LNCAP (cell line): Measurements from ENCODE around the gene GPC1.

ENCODE experiments used
- TF ChIP-seq, protein P1 (sequence below): fragments of 450-650 bp; IDR thresholded peaks from 2 replicates; pipeline ENCODE4 v1.5.1; 2017; ENCODE audit warnings: mild to moderate bottlenecking

GPC1 gene

DNA sequence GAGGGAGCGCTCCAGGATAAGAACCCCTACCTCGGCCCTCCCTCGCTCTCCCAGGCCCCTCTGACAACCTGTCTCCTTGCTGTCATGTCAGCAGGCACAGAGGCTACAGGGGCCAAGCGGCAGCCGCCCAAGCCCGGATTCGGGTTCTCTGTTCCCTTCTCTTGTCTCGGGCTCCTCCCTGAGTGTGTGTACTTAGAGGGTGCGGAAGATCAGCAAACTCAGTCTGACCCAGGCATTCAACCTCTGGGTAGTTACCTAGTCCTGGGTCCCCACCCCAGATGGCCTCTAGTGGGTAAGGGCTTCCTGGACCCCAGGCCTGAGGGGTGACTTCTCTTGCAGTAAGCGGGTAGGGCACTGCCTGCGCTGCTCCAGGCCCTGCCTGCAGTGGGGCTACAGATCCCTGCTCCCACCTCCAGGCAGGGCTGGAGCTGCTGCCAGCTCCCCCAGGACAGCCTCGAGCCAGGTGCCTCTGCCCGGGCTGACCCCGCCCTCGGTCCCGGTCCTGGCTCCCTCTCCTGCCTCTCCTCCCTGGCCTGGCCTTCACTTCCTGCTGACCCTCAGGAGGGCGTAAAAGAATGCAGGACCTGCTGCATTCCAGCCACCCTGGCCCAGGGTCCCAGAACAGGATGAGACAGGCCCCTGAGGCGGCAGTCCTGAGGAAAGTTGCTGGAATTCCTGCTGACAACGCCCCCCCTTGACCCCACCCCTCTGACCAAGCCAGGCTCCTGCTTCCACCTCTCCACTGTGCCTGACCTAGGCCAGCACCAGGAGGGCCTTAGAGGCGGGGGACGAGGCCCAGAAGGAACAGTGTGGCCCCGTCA lies 22.0 kb downstream of the GPC1 start:
- TF ChIP-seq, protein P1, sequence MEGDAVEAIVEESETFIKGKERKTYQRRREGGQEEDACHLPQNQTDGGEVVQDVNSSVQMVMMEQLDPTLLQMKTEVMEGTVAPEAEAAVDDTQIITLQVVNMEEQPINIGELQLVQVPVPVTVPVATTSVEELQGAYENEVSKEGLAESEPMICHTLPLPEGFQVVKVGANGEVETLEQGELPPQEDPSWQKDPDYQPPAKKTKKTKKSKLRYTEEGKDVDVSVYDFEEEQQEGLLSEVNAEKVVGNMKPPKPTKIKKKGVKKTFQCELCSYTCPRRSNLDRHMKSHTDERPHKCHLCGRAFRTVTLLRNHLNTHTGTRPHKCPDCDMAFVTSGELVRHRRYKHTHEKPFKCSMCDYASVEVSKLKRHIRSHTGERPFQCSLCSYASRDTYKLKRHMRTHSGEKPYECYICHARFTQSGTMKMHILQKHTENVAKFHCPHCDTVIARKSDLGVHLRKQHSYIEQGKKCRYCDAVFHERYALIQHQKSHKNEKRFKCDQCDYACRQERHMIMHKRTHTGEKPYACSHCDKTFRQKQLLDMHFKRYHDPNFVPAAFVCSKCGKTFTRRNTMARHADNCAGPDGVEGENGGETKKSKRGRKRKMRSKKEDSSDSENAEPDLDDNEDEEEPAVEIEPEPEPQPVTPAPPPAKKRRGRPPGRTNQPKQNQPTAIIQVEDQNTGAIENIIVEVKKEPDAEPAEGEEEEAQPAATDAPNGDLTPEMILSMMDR: no peak

DNA sequence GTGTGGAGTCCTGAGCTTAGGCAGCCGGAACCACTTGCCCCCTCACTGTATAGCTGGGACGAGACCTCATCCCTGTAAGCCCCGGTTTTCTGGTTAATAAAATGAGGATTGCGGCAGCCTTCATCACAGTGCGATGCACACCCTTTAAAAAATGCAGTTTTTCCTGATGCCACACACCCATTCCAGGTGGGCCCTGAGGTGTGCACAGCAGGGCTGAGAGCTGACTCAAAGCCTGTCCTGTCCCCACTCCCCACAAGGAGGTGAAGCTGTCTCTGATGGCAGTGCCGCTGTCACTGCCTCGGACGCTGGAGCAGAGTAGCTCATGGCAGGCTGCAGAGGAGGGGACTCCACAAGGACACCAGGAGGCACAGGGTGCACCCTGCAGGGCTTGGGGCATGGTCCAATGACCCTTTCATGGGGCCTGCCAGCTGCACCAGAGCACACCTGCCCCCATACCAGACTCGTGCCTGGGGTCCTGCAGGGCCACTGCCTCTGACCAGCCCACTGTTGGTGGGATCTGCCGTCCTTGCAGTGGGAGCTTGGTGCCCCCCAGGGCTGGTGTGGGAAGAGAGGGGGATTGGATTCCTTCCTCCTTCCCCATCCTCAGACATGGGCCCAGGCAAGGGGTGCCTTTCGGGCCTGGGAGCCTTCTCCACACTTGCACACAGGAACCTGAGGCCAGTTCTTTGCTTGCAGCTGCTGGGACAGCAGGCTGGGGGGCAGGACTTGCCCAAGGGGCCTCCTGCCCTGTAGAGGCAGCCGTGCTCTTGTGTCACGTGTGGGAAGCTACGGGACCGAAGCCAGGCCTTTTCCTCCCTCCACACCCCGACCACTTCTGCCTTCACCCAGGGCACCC lies 22.8 kb downstream of the GPC1 start:
- TF ChIP-seq, protein P1: no peak

DNA sequence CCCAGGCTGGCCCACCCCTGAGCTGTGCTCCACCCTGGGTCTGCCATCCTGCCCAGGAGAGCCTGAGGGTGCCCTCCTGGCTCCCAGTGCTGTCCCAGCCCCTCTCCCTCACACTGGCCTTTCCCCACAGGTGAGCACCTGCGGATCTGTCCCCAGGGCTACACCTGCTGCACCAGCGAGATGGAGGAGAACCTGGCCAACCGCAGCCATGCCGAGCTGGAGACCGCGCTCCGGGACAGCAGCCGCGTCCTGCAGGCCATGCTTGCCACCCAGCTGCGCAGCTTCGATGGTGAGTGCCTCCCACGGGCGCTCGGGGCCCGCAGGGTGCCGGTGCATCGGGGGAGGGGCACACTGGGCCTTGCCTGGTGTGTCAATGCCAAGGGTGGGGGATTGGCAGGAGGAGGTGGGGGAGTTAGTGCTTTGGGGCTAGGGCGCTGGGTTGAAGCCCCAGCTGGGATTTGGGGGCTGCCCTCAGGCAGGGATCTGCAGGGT lies 23.5 kb downstream of the GPC1 start:
- TF ChIP-seq, protein P1: no peak

GRCh38 chr2:240459401-240460252 lies 24.2 kb downstream of the GPC1 start:
- TF ChIP-seq, protein P1: no peak

DNA sequence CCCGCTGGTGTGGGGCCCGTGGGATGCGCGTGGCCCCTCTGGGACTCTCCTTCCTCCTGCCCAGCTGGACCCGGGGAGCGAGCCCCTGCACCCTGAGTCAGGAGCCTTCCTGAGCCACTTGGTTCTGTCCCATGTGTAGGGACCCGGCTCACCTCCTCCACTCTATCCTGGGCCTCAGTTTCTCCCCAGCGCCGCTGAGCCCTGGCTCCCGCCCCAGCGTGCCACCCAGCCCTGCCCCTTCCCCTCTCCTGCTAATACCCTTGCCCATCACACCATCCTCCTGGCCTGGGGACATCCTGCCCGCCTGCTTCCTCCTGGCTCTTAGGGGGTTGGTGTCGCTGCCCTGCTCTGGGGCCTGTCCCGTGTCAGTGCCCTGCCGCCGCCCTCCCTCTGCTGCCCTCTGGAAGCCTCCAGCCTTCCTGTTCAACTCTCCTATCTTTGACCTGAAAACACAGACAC lies 24.8 kb downstream of the GPC1 start:
- TF ChIP-seq, protein P1: no peak

- TF ChIP-seq, protein P1: no peak
Measured at GRCh38 chr2:240460781-240461431, 25.4 kb downstream of the GPC1 start.
